ENCODE measurements around the gene CTU1. TPM values are rescaled to one million over a fixed set of nuclear protein-coding genes. Genes with fewer than 3 reads are reported as not detected.

Gene CTU1
- total RNA-seq, 1 donor from 2014 or later, result 9.3 TPM

DNA sequence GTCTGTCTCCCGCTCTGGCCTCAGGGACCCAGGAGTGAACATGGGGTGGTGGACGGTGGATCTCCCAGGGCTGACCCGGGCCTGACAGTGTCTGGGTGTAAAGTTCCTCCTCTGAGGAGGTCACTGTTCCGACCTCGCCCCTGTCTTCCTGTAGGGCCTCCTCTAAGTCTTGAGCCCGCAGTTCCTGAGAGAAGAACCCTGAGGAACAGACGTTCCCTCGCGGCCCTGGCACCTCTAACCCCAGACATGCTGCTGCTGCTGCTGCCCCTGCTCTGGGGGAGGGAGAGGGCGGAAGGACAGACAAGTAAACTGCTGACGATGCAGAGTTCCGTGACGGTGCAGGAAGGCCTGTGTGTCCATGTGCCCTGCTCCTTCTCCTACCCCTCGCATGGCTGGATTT, 16.5 kb upstream of the CTU1 start, which contains the start of gene SIGLEC9:
Gene SIGLEC9 (plus strand): TSS at position 178 of the 400 bp plus-strand sequence. CDS start 69 bp downstream, at position 247.
- H3K4me1 Mint-ChIP-seq (ENCODE audit: unreplicated experiment), result peaks cover 4% of the 10 kb centered on the region
- no peak within 1 kb of the TSS for H3K4me3 Mint-ChIP-seq
- no peaks in the 10 kb centered on the region for H3K9me3 Mint-ChIP-seq
- H3K27me3 Mint-ChIP-seq, result peaks cover 15% of the 10 kb centered on the region
- H3K36me3 Mint-ChIP-seq, result no peaks in the 10 kb centered on the region
- no peak within 1 kb of the TSS for H3K27ac Mint-ChIP-seq
- DNase-seq (ENCODE audit: extremely low spot score, unreplicated experiment), result no peak
- TF ChIP-seq, protein P1, sequence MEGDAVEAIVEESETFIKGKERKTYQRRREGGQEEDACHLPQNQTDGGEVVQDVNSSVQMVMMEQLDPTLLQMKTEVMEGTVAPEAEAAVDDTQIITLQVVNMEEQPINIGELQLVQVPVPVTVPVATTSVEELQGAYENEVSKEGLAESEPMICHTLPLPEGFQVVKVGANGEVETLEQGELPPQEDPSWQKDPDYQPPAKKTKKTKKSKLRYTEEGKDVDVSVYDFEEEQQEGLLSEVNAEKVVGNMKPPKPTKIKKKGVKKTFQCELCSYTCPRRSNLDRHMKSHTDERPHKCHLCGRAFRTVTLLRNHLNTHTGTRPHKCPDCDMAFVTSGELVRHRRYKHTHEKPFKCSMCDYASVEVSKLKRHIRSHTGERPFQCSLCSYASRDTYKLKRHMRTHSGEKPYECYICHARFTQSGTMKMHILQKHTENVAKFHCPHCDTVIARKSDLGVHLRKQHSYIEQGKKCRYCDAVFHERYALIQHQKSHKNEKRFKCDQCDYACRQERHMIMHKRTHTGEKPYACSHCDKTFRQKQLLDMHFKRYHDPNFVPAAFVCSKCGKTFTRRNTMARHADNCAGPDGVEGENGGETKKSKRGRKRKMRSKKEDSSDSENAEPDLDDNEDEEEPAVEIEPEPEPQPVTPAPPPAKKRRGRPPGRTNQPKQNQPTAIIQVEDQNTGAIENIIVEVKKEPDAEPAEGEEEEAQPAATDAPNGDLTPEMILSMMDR (conservative IDR thresholded peaks at IDR 0.05), result no peak

DNA sequence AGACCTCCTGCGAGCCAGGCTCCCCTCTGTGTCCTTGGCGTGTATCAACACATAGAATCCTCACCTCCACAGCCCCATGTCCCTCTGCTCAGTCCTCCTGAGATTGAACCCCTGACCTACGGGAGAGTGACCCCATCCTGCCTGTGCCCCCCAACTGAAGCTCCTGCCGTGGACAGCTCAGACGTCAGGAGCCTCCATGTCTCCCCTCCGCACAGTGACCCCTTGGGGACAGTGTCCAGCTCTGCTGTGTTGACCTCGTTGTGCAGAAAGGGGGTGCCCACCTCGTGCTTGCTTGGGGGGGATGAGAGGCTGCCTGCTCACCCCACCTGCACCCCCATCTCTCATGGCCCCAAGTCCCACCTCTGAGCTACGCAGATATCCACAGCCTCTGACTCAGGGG, 16.0 kb upstream of the CTU1 start:
- H3K27me3 Mint-ChIP-seq, result peaks cover 16% of the 10 kb centered on the region
- H3K36me3 Mint-ChIP-seq, result no peaks in the 10 kb centered on the region
- TF ChIP-seq, protein P1 (conservative IDR thresholded peaks at IDR 0.05), result no peak
- H3K4me1 Mint-ChIP-seq (ENCODE audit: unreplicated experiment), result peaks cover 4% of the 10 kb centered on the region
- DNase-seq (ENCODE audit: extremely low spot score, unreplicated experiment), result no peak
- no peak overlapping the region for H3K27ac Mint-ChIP-seq
- no peak overlapping the region for H3K4me3 Mint-ChIP-seq
- no peaks in the 10 kb centered on the region for H3K9me3 Mint-ChIP-seq

DNA sequence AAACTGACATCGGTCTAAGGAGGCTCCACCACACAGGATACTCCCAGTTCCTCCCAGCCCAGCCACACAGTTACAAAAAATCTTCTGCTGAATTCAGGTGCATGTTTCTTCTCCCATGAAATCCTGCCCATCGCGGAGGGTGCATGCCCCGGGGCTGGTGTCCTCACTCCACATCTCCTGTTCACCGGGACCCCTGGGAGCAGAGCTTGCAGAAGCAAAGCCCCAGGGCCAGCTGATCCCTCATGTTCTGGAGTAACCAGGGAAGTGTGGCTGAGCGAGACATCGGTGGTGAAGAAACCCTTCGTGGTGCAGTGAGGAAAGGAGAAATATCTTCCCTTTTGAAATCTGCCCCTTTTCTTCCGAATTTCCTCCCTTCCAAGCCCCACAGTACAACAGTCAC, 15.6 kb upstream of the CTU1 start:
- no peak overlapping the region for H3K27ac Mint-ChIP-seq
- no peak overlapping the region for H3K4me3 Mint-ChIP-seq
- DNase-seq (ENCODE audit: extremely low spot score, unreplicated experiment), result no peak
- H3K36me3 Mint-ChIP-seq, result no peaks in the 10 kb centered on the region
- peaks cover 4% of the 10 kb centered on the region for H3K4me1 Mint-ChIP-seq (ENCODE audit: unreplicated experiment)
- H3K27me3 Mint-ChIP-seq, result peaks cover 20% of the 10 kb centered on the region
- TF ChIP-seq, protein P1 (conservative IDR thresholded peaks at IDR 0.05), result no peak
- H3K9me3 Mint-ChIP-seq, result no peaks in the 10 kb centered on the region

DNA sequence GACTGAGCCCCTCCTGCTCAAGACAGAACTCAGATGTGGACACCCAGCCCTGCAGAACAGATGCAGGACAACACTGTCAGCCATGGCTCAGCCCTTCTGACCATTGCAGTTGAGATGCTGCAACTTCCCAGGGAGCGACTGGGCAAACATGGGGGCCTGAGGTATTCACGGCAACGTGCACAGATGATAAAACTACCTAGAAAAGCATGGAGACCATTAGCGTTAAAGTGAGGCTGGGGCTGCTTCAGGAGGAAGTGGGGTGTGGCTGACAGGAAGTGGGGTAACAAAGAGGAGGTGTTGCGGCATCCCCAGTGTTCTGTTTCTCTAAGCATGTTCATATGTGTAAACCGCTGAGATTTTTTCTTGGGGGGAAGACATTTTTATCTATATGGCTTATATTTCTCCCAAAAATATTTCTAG, 15.2 kb upstream of the CTU1 start:
- no peak for DNase-seq (ENCODE audit: extremely low spot score, unreplicated experiment)
- no peaks in the 10 kb centered on the region for H3K9me3 Mint-ChIP-seq
- no peak overlapping the region for H3K4me3 Mint-ChIP-seq
- H3K27ac Mint-ChIP-seq, result no peak overlapping the region
- TF ChIP-seq, protein P1 (conservative IDR thresholded peaks at IDR 0.05), result no peak
- no peaks in the 10 kb centered on the region for H3K4me1 Mint-ChIP-seq (ENCODE audit: unreplicated experiment)
- H3K36me3 Mint-ChIP-seq, result no peaks in the 10 kb centered on the region
- H3K27me3 Mint-ChIP-seq, result peaks cover 18% of the 10 kb centered on the region

DNA sequence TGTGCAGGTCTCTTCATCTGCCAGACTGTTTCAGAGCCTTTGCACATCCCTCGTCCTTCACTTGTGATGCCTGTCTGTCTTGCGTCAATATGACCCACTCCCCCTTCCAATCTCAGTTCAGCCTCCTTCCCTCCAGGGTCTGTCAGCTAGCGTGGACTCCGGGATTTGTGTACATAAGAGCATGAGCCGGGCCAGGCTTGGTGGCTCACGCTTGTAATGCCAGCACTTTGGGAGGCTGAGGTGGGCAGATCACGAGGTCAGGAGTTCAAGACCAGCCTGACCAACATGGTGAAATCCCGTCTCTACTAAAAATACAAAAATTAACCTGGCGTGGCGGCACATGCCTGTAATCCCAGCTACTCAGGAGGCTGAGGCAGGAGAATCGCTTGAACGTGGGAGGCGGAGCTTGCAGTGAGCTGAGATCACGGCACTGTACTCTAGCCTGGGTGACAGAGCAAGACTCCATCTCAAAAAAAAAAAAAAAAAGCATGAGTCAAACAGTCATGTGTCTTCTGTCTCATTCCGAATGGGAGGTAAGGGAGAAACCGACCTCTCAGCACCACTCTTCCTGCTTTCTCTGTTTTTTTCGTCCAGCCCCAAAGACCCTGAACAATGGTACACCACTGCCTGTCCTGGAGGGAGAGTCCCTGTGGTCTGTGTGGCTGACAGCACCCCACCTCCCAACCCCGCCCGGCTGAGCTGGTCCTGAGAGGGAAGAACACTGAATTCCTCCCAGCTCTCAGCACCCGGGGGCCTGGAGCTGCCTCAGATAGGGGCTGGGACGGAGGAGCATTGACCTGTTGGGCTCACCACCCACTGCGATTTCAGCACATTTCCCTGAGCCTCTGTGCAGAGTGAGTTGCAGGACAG, 14.1 kb upstream of the CTU1 start:
- DNase-seq (ENCODE audit: extremely low spot score, unreplicated experiment), result no peak
- no peaks in the 10 kb centered on the region for H3K9me3 Mint-ChIP-seq
- H3K36me3 Mint-ChIP-seq, result no peaks in the 10 kb centered on the region
- peaks cover 22% of the 10 kb centered on the region for H3K27me3 Mint-ChIP-seq
- H3K4me3 Mint-ChIP-seq, result no peak overlapping the region
- H3K4me1 Mint-ChIP-seq (ENCODE audit: unreplicated experiment), result no peaks in the 10 kb centered on the region
- H3K27ac Mint-ChIP-seq, result no peak overlapping the region
- TF ChIP-seq, protein P1 (conservative IDR thresholded peaks at IDR 0.05), result no peak

All from type B pancreatic cell (in vitro differentiated cells).